NCI-H128 (cell line): ENCODE measurements around the gene OR10T2.
"Not testable (repeated sequence)": the region's sequence is repeated elsewhere in the genome, so short reads cannot be mapped to it uniquely, and the experiment has no call there.

Source experiments
- DNase-seq: peaks from one replicate; lab custom pipeline; 2025; ENCODE audit not compliant: unreplicated experiment; lab: John Stamatoyannopoulos, UW

The OR10T2 gene

GRCh38 chr1:158398818-158399514, at the start of gene OR10T2:
TSS of gene OR10T2 (minus strand) at chr1:158399466. CDS start at chr1:158399466, 0 bp downstream.
- no peak for DNase-seq

- DNase-seq = no peak
These were observed 46.1 kb upstream of the OR10T2 start for GRCh38 chr1:158445376-158445775.

- DNase-seq = no peak
These were observed 35.5 kb upstream of the OR10T2 start for GRCh38 chr1:158434741-158435140.

GRCh38 chr1:158430163-158430562, 30.9 kb upstream of the OR10T2 start:
- not testable (repeated sequence) for DNase-seq

GRCh38 chr1:158426137-158426536, 26.9 kb upstream of the OR10T2 start, which contains the start of gene OR10K2:
TSS of gene OR10K2 (minus strand) at chr1:158426237. CDS start at chr1:158420866, 5,371 bp downstream.
- no peak for DNase-seq

GRCh38 chr1:158425027-158425426, 25.8 kb upstream of the OR10T2 start:
- no peak for DNase-seq

GRCh38 chr1:158422212-158422611, 22.9 kb upstream of the OR10T2 start:
- no peak for DNase-seq

GRCh38 chr1:158417586-158417985, 18.3 kb upstream of the OR10T2 start:
- DNase-seq = no peak

- DNase-seq = no peak
These were observed 15.5 kb upstream of the OR10T2 start for GRCh38 chr1:158414651-158415345.

- no peak for DNase-seq
These were observed 7.8 kb upstream of the OR10T2 start for GRCh38 chr1:158407092-158407491.

- DNase-seq = no peak
These were observed 1.6 kb upstream of the OR10T2 start for GRCh38 chr1:158400871-158401270.

GRCh38 chr1:158396646-158397045, 2.6 kb downstream of the OR10T2 start:
- DNase-seq = no peak

GRCh38 chr1:158393476-158393875, 5.8 kb downstream of the OR10T2 start:
- no peak for DNase-seq

GRCh38 chr1:158391099-158391498, 8.2 kb downstream of the OR10T2 start:
- no peak for DNase-seq

GRCh38 chr1:158390331-158390730, 8.9 kb downstream of the OR10T2 start:
- DNase-seq = no peak

- DNase-seq = no peak
These were observed 24.4 kb downstream of the OR10T2 start for GRCh38 chr1:158374860-158375259.

GRCh38 chr1:158374101-158374500, 25.2 kb downstream of the OR10T2 start:
- DNase-seq = not testable (repeated sequence)

- no peak for DNase-seq
These were observed 27.9 kb downstream of the OR10T2 start for GRCh38 chr1:158371188-158371953.

GRCh38 chr1:158366783-158367182, 32.5 kb downstream of the OR10T2 start:
- DNase-seq = no peak

GRCh38 chr1:158362941-158363340, 36.3 kb downstream of the OR10T2 start:
- DNase-seq = no peak

- no peak for DNase-seq
These were observed 36.8 kb downstream of the OR10T2 start for GRCh38 chr1:158362482-158362881.

GRCh38 chr1:158357441-158357840, 41.8 kb downstream of the OR10T2 start:
- DNase-seq = no peak
